ENCODE data around the gene FYN. TPM values are rescaled to one million over a fixed set of nuclear protein-coding genes. Genes with fewer than 3 reads are reported as not detected.

The FYN gene
- total and polyA plus RNA-seq, 2 of the 13 experiments (the other 11 are each of a cell fraction or from before 2014, with no cell fraction given) = 15.5 to 24.6 TPM

GRCh38 chr6:111748231-111748647 is 125.0 kb downstream of the FYN start:
- no peaks in the 10 kb centered on the region for H4K20me1 ChIP-seq (ENCODE audit: insufficient read depth, low read length)
- FAIRE-seq = peak; percentile 23
- 81% methylated on average over 3 of the region's 3 CpGs for WGBS (ENCODE audit: low lambda C conversion rate)
- H3K9ac ChIP-seq (ENCODE audit: insufficient read depth, low read depth, low read length) = no peak overlapping the region
- TF ChIP-seq TARDBP (CRISPR knock-in tag; IDR thresholded peaks at IDR 0.05) (no peak), RFX3 (CRISPR knock-in tag; IDR thresholded peaks at IDR 0.05) (no peak), ZNF570 (CRISPR knock-in tag; IDR thresholded peaks at IDR 0.05; ENCODE audit: borderline replicate concordance) (no peak), ZNF18 (CRISPR knock-in tag; IDR thresholded peaks at IDR 0.05; ENCODE audit: insufficient replicate concordance) (no peak), ZFX (CRISPR knock-in tag; IDR thresholded peaks at IDR 0.05; ENCODE audit: low read depth) (no peak), ZNF468 (CRISPR knock-in tag; IDR thresholded peaks at IDR 0.05) (no peak), ZNF3 (CRISPR knock-in tag; IDR thresholded peaks at IDR 0.05) (no peak), ZNF891 (CRISPR knock-in tag; IDR thresholded peaks at IDR 0.05) (no peak), SRY (CRISPR knock-in tag; IDR thresholded peaks at IDR 0.05) (no peak), ZNF572 (CRISPR knock-in tag; IDR thresholded peaks at IDR 0.05) (no peak), MED1 (CRISPR knock-in tag; IDR thresholded peaks at IDR 0.05) (no peak), TFE3 (CRISPR knock-in tag; IDR thresholded peaks at IDR 0.05) (no peak), SRF (IDR thresholded peaks at IDR 0.05; ENCODE audit: low read depth, low read length) (no peak), HCFC1 (IDR thresholded peaks at IDR 0.05; ENCODE audit: low read depth, low read length) (no peak), ZNF841 (CRISPR knock-in tag; IDR thresholded peaks at IDR 0.05; ENCODE audit: borderline replicate concordance) (no peak)
- no peaks in the 10 kb centered on the region for H3K79me2 ChIP-seq (ENCODE audit: insufficient read depth, low read length)
- no peak overlapping the region for H3K27ac ChIP-seq (ENCODE audit: extremely low read length, insufficient read depth, low read length)
- no peak for ATAC-seq
- H3K4me1 ChIP-seq (ENCODE audit: insufficient read depth, low read length) = no peaks in the 10 kb centered on the region
- H3K4me3 ChIP-seq (replicated peaks in 1 of 3; ENCODE audit: insufficient read depth in 1 of 3, low read depth in 2 of 3, low read length in 3 of 3) = no peak overlapping the region
- BruUV-seq (replicated peaks) = no TSS peak
- H3K36me3 ChIP-seq (replicated peaks in 1 of 2; ENCODE audit: control insufficient read depth in 1 of 2, insufficient read depth in 2 of 2, low read length in 2 of 2) = no peaks in the 10 kb centered on the region
- POLR2A ChIA-PET = no interaction called here
- no peak overlapping the region for H2AFZ ChIP-seq (ENCODE audit: low read length)
- intact Hi-C loops (cut with micrococcal nuclease; ENCODE audit: unreplicated experiment) = no loop called here
- CTCF ChIA-PET (ENCODE audit: low intra/inter-chr PET ratio, low total read pairs) = no interaction called here
- H3K4me2 ChIP-seq (ENCODE audit: low read depth, low read length) = no peak overlapping the region
- no peaks in the 10 kb centered on the region for H3K27me3 ChIP-seq (ENCODE audit: control insufficient read depth in 1 of 2, insufficient read depth in 2 of 2, low read length in 2 of 2)
- DNase-seq (ENCODE audit: low spot score) = no peak
- no peaks in the 10 kb centered on the region for H3K9me3 ChIP-seq (ENCODE audit: low read length)
- in situ Hi-C loops (cut with HindIII; ENCODE audit: extremely low pct_ligation_motif_present, low pct_unique_long_range_greater_than_20kb) = no loop called here

All from HepG2 (cell line).